C4-2B (cell line): ENCODE data around the gene PAK1.

ENCODE experiments used
- H3K27ac ChIP-seq: fragments of 450-650 bp; 2 replicates; pipeline ENCODE4 v1.5.1; 2017
- ZFX ChIP-seq: fragments of 450-650 bp; IDR thresholded peaks from 2 replicates; pipeline ENCODE4 v1.6.1; 2017
- TF ChIP-seq, protein P1 (sequence below): fragments of 450-650 bp; conservative IDR thresholded peaks from 2 replicates; pipeline ENCODE4 v1.5.1; 2017; ENCODE audit warnings: mild to moderate bottlenecking

PAK1 gene

DNA sequence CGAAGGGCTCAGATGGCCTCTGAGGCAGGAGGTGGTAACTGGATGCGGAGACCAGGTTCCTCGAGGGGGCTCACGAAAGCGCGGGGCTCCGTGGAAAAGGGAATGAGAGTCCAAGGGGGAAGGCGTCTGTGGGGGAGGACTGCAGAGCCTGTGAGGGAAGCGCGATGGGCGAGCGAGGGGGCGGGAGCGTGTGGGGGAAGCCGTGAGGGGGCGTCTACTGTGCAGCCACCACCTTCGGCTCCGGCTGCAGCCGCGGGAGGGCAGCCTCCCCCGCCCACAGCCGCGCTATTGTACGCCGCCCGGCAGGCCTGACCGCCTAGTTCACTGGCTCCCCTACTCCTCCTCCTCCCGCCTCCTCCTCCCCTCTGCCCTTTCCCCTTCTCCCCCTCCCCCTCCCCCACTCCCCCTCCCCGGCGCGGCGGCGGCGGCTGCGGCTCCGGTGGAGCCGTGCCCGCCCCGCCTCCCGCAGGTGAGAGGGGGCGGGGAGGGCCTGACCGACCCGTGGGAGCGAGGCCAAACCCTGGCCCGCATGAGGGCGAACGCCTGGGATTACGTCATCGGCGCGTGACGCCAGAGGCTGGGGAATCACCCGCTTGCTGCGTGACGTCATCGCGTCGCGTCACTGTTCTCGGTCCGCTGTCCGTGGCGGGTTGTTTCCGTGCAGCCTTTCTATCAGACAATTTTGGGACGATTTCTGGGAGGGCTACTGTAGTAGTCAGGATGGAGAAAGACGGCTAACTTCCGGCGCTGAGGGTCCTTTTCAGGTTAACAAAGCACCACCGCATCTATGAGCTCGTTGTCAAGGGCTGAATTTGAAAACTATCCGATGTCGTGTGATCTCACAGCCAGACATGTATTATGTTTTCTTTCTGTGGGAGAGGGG is at the start of gene PAK1:
Gene PAK1 (minus strand): TSS at position 294 of the 883 bp plus-strand sequence. CDS start 81,574 bp downstream, outside the sequence.
- TF ChIP-seq ZFX = no peak
- TF ChIP-seq, protein P1, sequence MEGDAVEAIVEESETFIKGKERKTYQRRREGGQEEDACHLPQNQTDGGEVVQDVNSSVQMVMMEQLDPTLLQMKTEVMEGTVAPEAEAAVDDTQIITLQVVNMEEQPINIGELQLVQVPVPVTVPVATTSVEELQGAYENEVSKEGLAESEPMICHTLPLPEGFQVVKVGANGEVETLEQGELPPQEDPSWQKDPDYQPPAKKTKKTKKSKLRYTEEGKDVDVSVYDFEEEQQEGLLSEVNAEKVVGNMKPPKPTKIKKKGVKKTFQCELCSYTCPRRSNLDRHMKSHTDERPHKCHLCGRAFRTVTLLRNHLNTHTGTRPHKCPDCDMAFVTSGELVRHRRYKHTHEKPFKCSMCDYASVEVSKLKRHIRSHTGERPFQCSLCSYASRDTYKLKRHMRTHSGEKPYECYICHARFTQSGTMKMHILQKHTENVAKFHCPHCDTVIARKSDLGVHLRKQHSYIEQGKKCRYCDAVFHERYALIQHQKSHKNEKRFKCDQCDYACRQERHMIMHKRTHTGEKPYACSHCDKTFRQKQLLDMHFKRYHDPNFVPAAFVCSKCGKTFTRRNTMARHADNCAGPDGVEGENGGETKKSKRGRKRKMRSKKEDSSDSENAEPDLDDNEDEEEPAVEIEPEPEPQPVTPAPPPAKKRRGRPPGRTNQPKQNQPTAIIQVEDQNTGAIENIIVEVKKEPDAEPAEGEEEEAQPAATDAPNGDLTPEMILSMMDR = no peak; the same call in 1 of the 2 replicates

DNA sequence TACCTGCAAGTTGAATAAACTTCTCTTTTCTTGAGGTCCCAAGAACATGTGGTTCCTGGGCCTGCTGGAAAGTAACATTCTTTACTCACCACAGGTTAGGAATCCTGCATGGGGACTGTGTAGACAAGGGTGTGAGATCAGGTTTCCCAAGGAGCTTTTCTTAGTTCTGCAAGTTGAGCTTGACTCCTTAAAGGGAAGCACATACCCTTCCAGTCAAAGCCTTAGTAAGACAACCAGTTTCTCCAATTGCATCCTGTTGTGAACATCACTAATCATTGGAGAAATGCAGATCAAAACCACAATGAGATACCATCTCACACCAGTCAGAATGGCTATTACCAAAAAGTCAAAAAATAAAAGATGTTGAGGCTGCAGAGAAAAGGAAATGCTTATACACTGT is 48.3 kb upstream of the PAK1 start:
- TF ChIP-seq, protein P1 = no peak
- no peak for TF ChIP-seq ZFX
- no peak overlapping the region for H3K27ac ChIP-seq

More for the DNA sequence above, at the start of gene PAK1:
- 0 out of 2 replicates have a peak within 1 kb of the TSS, but pooled peaks have one; percentile 0 for H3K27ac ChIP-seq

DNA sequence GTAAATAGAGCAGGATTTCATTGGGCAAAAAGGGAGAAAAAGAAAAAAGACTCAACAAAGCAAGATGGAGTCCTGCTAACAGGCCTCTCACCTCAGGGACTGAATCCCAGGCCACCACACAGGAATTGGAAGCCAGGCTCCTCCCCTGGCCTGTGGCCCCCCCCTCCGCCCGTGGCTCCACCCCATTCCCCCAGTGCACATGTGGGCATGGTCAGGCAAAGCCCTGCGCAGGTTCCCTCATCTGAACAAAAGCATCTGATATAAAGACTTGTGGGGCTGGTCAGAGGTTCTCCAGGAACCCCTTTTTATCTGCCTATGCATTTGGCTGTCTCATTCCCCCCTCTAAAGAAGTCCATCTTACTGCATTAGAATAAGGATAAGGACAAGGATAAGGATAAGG is 46.0 kb upstream of the PAK1 start:
- TF ChIP-seq, protein P1 = no peak
- no peak for TF ChIP-seq ZFX
- no peak overlapping the region for H3K27ac ChIP-seq

DNA sequence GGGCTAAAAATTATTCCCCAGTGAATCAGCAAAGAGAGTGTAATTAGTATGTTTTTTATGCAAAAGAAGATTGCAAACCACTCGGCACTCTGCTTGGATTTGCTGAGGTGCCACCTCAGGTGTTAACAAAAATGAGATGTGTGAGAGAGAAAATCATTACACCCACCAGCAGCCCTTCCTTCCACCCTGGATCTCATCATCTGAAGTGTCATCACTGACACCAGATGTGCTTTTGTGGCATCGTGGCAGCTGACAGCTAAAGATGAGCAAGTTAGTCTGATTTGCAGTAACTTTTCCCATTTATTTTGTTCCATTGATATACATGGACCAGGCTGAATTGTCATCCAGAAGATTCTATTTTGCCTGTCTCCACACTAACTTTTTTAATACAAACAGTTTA is 44.6 kb upstream of the PAK1 start:
- H3K27ac ChIP-seq = no peak overlapping the region
- TF ChIP-seq, protein P1 = no peak
- no peak for TF ChIP-seq ZFX

DNA sequence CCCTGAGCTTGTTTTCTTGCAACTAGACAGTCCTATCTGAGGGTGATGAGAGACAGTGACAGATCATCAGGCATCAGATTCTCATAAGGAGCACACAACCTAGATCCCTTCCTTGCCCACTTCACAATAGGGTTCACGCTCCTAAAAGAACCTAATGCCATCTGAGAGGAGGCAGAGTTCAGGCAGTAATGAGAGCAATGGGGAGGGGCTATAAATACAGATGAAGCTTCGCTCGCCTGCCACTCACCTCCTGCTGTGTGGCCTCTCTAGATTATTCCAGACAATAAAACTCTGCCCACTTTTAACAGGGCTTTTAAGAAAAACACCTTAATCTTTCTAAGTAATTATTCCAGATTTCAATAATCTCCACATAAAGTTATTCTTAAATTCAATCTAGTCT is 43.9 kb upstream of the PAK1 start:
- H3K27ac ChIP-seq = no peak overlapping the region
- TF ChIP-seq, protein P1 = no peak
- no peak for TF ChIP-seq ZFX

DNA sequence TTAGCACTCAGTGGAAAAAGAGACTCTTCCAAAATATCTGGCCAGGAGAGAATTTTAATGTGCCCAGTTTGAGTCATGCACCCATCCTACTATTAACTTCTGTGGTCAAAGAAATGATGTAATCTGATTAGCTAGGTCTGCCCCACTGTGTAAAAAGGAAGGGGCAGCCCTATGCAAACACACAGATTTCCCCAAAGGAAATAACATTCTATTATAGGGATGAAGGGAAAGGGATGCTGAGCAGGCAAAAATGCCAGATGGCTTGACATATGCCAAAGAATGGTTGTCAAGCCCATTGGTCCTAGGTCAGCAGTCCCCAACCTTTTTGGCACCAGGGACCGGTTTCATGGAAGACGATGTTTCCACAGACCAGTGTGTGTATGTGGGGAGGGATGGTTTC is 43.3 kb upstream of the PAK1 start:
- H3K27ac ChIP-seq = no peak overlapping the region
- TF ChIP-seq ZFX = no peak
- TF ChIP-seq, protein P1 = no peak

DNA sequence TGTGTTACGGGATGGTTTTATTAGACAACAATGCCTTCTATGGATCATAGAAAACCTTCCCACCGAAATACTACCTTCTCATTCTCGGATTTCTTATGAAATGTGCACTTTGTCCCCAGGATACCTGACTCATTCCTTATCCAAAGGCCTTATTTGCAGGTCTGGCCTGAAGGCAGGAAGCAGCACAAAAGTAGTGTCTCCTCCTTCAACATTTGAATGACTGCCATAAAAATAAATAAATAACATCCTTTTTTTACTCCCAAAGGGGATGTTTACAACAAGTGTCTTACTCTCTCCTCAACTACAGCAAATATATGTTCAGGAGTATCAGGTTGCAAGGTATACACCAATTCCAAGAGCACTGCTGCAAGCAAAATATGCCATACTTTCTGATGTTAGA is 41.6 kb upstream of the PAK1 start:
- TF ChIP-seq, protein P1 = no peak
- no peak for TF ChIP-seq ZFX
- H3K27ac ChIP-seq = no peak overlapping the region
